Adrenal gland (tissue), 12 donors: ENCODE data around the gene BIRC5. TPM values are rescaled to one million over a fixed set of nuclear protein-coding genes. Genes with fewer than 3 reads are reported as not detected.

Experiments used
- DNase-seq, 7 donors: peaks; one replicate each; pipeline ENCODE4 v3.0.0-alpha.2; 2019 to 2020
- H3K27ac ChIP-seq, 5 donors: fragments of 200-600 bp; sonication (generic) in 4 of 5; 1 replicate in 3 of 5; 2 replicates in 2 of 5; pipeline versions ENCODE4 v1.5.1 to v1.8.0; 2016 to 2020; ENCODE audit warnings: mild to moderate bottlenecking in 1 of 5
- H3K27me3 ChIP-seq: fragments of 200-600 bp; 2 replicates; pipeline ENCODE4 v1.8.0; 2021
- H3K36me3 ChIP-seq, 2 donors: fragments of 200-600 bp; replicated peaks in 1 of 2; 1 replicate in 1 of 2; 2 replicates in 1 of 2; pipeline versions ENCODE4 v1.5.1 to v1.8.0; 2018 to 2022
- H3K4me1 ChIP-seq, 2 donors: fragments of 200-600 bp; replicated peaks in 1 of 2; 1 replicate in 1 of 2; 2 replicates in 1 of 2; pipeline versions ENCODE4 v1.5.1 to v1.8.0; 2018 to 2021
- H3K4me3 ChIP-seq, 4 donors: fragments of 200-600 bp; sonication (generic) in 3 of 4; one replicate each; pipeline ENCODE4 v1.5.1; 2016 to 2018
- H3K9me3 ChIP-seq, 3 donors: fragments of 200-600 bp; sonication (generic) in 1 of 3; replicated peaks in 1 of 3; 1 replicate in 2 of 3; 2 replicates in 1 of 3; pipeline versions ENCODE4 v1.5.1 to v1.8.0; 2016 to 2021
- CTCF ChIP-seq, 6 experiments: fragments of 450-650 bp in 4 of 6; fragments of 200-600 bp in 2 of 6; sonication (generic) in 1 of 6; IDR thresholded peaks; 1 replicate in 5 of 6; 2 replicates in 1 of 6; pipeline versions ENCODE4 v1.5.1 to v1.8.0; 2016 to 2021; ENCODE audit warnings: antibody characterized with exemption in 6 of 6, mild to moderate bottlenecking in 2 of 6, moderate library complexity in 1 of 6
- POLR2A ChIP-seq, 2 donors: fragments of 450-650 bp; IDR thresholded peaks; one replicate each; pipeline ENCODE4 v1.6.1; 2017; ENCODE audit warnings: antibody characterized with exemption in 2 of 2, mild to moderate bottlenecking in 2 of 2, moderate library complexity in 1 of 2
- WGBS, 4 donors: extraction: QIAGEN DNeasy Blood & Tissue Kit in 2 of 4; methylation state at CpG; one replicate each; pipeline versions ENCODE4 v1.1.5 to v1.1.7; 2013 to 2017; 5-methylcytosine and 5-hydroxymethylcytosine counted together
- intact Hi-C, 2 donors: fragments of 100-400 bp; cut with DNase I; formaldehyde crosslinking; loops; one replicate each; pipeline versions ENCODE4 v1.14.1 to v1.15.0; 2022 to 2023
- polyA plus RNA-seq, 3 donors: library from polyadenylated mRNA; stranded (reverse); fragments of 200-250 nt in 2 of 3; fragments of 350-450 nt in 1 of 3; fragmentation: Illumina TruSeq in 1 of 3; extraction: RNeasy Lipid Tissue Mini Kit (QIAGEN cat#74804) in 1 of 3; gene quantifications; one replicate each; pipeline ENCODE4 v1.2.3, GENCODE V29; 2013 to 2014
- total RNA-seq, 9 donors: library from RNA; depleted of rRNA in 4 of 9; stranded (reverse); fragments of >200 nt in 4 of 9; fragments of 120-200 nt in 1 of 9; fragmentation: NEBNext Ultra II Directional in 1 of 9; extraction: Animal tissue kit (Norgen Biotek cat#: 25700) in 1 of 9; gene quantifications; one replicate each; pipeline versions ENCODE4 v1.1.0 to v1.2.4, GENCODE V29; 2013 to 2023
- donor health status: healthy with polysubstance abuse.
- donor health status: Bipolar disorder and iron deficiency.
- donor health status: DM: yes; HTN: yes; CAD: no.
- donor health status: DM: no; HTN: no; CAD: no.
- donor health status: DM: no; HTN: no; CAD: no.
- donor health status: DM: yes; HTN: yes; CAD: no.

BIRC5 gene
- total and polyA plus RNA-seq, 12 donors = 0.12 to 17.6 (median 1.3) TPM

GRCh38 chr17:78255029-78255656 is 41.1 kb downstream of the BIRC5 start:
- Histone ChIP-seq H3K27me3 (no peaks in the 10 kb centered on the region), H3K4me3 (no peak overlapping the region), H3K36me3 (no peaks in the 10 kb centered on the region), H3K9me3 (no peaks in the 10 kb centered on the region), H3K27ac (no peak overlapping the region), H3K4me1 (peaks cover 0 to 33% of the 10 kb centered on the region in 2 donors)
- WGBS, 4 donors = 78 to 81% (median 80%) methylated on average over 13 to 18 of the region's 18 CpGs
- DNase-seq = no peak
- TF ChIP-seq CTCF (IDR thresholded peaks at IDR 0.05) (no peak), POLR2A (IDR thresholded peaks at IDR 0.05) (no peak)
- intact Hi-C loops = no loop called here

- intact Hi-C loops = no loop called here
These were observed 42.1 kb downstream of the BIRC5 start for GRCh38 chr17:78255953-78256706.

GRCh38 chr17:78256707-78257591 is 42.9 kb downstream of the BIRC5 start:
- H3K4me1 ChIP-seq = peaks cover 0 to 27% of the 10 kb centered on the region in 2 donors
- DNase-seq = peak in 1 of 7 donors; percentile 19
- 53 to 68% (median 61%) methylated on average over 11 to 18 of the region's 18 CpGs for WGBS, 4 donors
- no peak for TF ChIP-seq POLR2A (IDR thresholded peaks at IDR 0.05)
- H3K27ac ChIP-seq = peak overlapping the region in 2 of 5 donors; percentile 26 to 80
- H3K27me3 ChIP-seq = no peaks in the 10 kb centered on the region
- H3K36me3 ChIP-seq = no peaks in the 10 kb centered on the region
- no peaks in the 10 kb centered on the region for H3K9me3 ChIP-seq
- intact Hi-C loops = no loop called here
- no peak overlapping the region for H3K4me3 ChIP-seq

More at GRCh38 chr17:78255953-78256706, 42.1 kb downstream of the BIRC5 start:
- H3K9me3 ChIP-seq = no peaks in the 10 kb centered on the region
- H3K4me1 ChIP-seq = peaks cover 0 to 31% of the 10 kb centered on the region in 2 donors
- 68 to 81% (median 73%) methylated on average over 8 to 14 of the region's 14 CpGs for WGBS, 4 donors
- H3K36me3 ChIP-seq = no peaks in the 10 kb centered on the region
- H3K27ac ChIP-seq = peak overlapping the region in 2 of 5 donors; percentile 26 to 61
- no peak overlapping the region for H3K4me3 ChIP-seq
- no peak for TF ChIP-seq POLR2A (IDR thresholded peaks at IDR 0.05)
- no peak for TF ChIP-seq CTCF (IDR thresholded peaks at IDR 0.05)
- no peaks in the 10 kb centered on the region for H3K27me3 ChIP-seq
- no peak for DNase-seq

- intact Hi-C loops = no loop called here
- H3K27ac ChIP-seq = peak overlapping the region in 2 of 5 donors; percentile 37 to 80
- peak in 2 of 7 donors; percentile 41 to 50 for DNase-seq
- H3K36me3 ChIP-seq = no peaks in the 10 kb centered on the region
- H3K4me1 ChIP-seq = peaks cover 0 to 29% of the 10 kb centered on the region in 2 donors
- WGBS, 4 donors = 47 to 63% (median 56%) methylated on average over 11 to 16 of the region's 16 CpGs
- H3K4me3 ChIP-seq = no peak overlapping the region
- no peaks in the 10 kb centered on the region for H3K27me3 ChIP-seq
- H3K9me3 ChIP-seq = no peaks in the 10 kb centered on the region
- no peak for TF ChIP-seq POLR2A (IDR thresholded peaks at IDR 0.05)
- TF ChIP-seq CTCF (IDR thresholded peaks at IDR 0.05) = no peak
These were observed 43.8 kb downstream of the BIRC5 start for GRCh38 chr17:78257810-78258322.
